ENCODE results near the gene SBK2.

The SBK2 gene

GRCh38 chr19:55554302-55554701 lies 17.4 kb upstream of the SBK2 start:
- no peak for DNase-seq

GRCh38 chr19:55553217-55554182 lies 16.6 kb upstream of the SBK2 start:
- no peak for DNase-seq

GRCh38 chr19:55552620-55553019 lies 15.7 kb upstream of the SBK2 start:
- no peak for DNase-seq

- no peak for DNase-seq
Observed at GRCh38 chr19:55552206-55552605, 15.3 kb upstream of the SBK2 start.

GRCh38 chr19:55550321-55550650 lies 13.4 kb upstream of the SBK2 start:
- DNase-seq = no peak

- no peak for DNase-seq
Observed at GRCh38 chr19:55549500-55550320, 12.8 kb upstream of the SBK2 start.

- no peak for DNase-seq
Observed at GRCh38 chr19:55546822-55547614, 10.1 kb upstream of the SBK2 start.

- no peak for DNase-seq
Observed at GRCh38 chr19:55546011-55546410, 9.1 kb upstream of the SBK2 start.

GRCh38 chr19:55545443-55545842 lies 8.5 kb upstream of the SBK2 start, which contains the start of gene SBK3:
Gene SBK3, minus strand, starts transcription at chr19:55545543. Its CDS starts 0 bp downstream, at chr19:55545543.
- DNase-seq = no peak

GRCh38 chr19:55544776-55545439 lies 8.0 kb upstream of the SBK2 start:
- no peak for DNase-seq

- DNase-seq = no peak
Observed at GRCh38 chr19:55544014-55544413, 7.1 kb upstream of the SBK2 start.

- no peak for DNase-seq
Observed at GRCh38 chr19:55543567-55543966, 6.6 kb upstream of the SBK2 start.

- DNase-seq = no peak
Observed at GRCh38 chr19:55542292-55542855, 5.4 kb upstream of the SBK2 start.

- DNase-seq = no peak
Observed at GRCh38 chr19:55541091-55541490, 4.2 kb upstream of the SBK2 start.

- no peak for DNase-seq
Observed at GRCh38 chr19:55540619-55541018, 3.7 kb upstream of the SBK2 start.

GRCh38 chr19:55539090-55539984 lies 2.4 kb upstream of the SBK2 start:
- no peak for DNase-seq

- DNase-seq = no peak
Observed at GRCh38 chr19:55538132-55538531, 1.2 kb upstream of the SBK2 start.

- no peak for DNase-seq
Observed at GRCh38 chr19:55537741-55538111, 793 bp upstream of the SBK2 start.

GRCh38 chr19:55536366-55536765 lies 567 bp downstream of the SBK2 start:
- no peak for DNase-seq

- no peak for DNase-seq
Observed at GRCh38 chr19:55535965-55536350, 975 bp downstream of the SBK2 start.

Measured in T-helper 1 cell (primary cell).